ELR (cell line): Measurements from ENCODE around the gene PIAS4.
A peak's percentile ranks its signal among the peaks of the same experiment; 100 is the strongest.

ENCODE experiments used
- DNase-seq: peaks from one replicate; pipeline ENCODE4 v3.0.0-alpha.2; 2015; ENCODE audit warnings: low read depth

Gene PIAS4

DNA sequence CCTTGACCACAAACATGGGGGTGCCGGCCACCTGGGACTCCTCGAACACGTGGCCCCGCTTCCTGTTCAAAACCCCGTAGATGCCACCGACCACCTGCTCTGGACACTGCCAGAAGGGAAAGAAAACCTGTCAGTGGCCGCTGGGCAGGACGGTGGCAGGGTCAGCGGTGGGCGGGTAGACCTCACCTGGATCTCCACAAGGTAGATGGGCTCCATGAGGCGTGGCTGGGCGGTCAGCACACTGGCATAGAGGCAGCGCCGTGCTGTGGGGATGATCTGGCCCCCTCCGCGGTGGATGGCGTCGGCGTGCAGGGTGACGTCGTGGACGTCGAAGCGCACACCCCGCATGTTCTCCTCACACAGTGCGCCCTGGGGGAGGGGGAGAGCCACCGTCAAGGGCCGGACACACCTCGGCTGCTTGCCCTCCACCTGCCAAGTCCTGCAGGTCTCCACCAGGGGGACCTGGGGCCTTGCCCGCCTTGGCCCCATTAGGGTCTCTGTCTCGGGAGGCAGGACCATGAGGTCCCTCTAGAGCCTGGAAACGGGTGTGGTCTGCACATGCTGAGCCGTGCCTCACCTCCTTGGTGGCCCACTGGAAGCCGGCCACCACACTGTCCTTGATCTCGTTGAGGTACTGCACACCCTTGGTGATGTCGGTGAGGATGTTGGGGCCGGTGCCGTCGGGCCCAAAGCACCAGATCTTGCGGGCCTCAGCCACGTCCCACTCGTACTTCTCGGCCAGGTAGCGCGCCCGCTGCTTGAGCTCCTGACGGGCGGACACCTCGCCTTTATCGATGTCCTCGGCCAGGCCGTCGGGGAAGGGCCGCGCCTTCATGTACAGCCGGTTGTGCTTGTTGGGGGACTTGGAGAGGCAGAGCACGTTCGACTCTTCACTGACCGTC lies 30.0 kb upstream of the PIAS4 start:
- DNase-seq = peak; percentile 32

DNA sequence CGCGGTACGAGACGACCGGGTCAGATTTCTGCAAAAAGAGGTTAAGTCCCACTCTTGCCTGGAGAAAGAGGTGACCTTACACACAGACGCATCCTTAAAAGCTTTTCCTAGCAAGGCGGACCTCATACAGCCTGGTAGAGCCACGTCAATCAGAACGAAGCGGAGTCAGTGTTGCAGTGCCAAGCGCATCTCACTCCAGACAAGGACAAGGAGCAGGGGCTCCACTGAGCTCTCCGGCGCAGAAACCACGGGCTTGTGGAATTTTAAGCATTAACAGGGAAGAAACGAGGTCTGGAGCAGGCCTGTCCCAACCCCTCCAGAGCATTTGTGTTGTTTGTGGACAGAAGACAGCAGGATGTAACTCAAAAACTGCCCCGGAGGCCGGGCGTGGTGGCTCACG lies 29.4 kb upstream of the PIAS4 start:
- DNase-seq = no peak

DNA sequence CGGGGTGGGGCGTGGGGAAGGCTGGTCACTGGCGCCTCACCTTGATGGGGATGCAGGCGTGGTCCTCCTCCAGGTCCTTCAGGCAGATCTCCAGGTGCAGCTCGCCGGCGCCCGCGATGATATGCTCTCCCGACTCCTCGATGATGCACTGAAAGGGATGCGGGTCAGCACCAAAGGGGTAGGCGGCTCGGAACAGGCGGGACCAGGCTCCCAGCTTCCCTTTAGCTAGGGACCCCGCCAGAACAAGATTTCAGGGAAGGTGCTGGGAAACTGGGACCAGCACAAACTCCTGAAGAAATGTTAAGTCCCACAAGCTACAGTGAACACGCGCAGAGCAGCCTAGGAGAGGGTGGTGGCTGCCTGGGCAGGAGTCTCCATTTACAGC lies 28.3 kb upstream of the PIAS4 start:
- no peak for DNase-seq

DNA sequence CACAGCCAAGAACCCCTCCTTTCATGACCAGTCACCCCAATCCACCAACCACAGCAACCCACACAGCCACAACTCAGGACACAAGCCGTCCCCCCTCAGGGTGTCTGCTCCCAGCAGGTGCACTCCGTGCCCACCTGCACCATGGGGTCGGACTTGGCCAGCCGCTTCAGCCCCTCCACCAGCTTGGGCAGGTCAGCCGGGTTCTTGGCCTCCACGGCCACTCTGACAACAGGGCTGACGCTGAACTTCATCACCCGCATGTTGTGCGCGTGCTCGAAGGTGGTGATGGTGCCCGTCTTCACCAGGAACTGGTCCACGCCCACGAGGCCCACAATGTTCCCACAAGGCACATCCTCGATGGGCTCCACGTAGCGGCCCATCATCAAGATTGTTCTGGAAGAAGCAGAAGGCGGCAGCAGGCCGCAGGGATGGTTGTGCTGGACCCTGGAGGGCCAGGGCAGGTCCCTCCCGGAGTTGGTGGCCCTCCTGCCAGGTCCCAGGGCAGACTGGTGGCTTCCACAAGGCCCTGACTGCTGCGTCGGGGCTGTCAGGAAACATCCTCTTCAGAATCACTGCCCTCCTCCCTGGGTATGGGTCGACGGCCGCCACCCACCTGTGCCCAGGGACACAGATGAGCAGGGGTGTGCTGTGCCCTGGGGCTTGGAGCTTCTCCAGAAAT lies 27.7 kb upstream of the PIAS4 start:
- no peak for DNase-seq

DNA sequence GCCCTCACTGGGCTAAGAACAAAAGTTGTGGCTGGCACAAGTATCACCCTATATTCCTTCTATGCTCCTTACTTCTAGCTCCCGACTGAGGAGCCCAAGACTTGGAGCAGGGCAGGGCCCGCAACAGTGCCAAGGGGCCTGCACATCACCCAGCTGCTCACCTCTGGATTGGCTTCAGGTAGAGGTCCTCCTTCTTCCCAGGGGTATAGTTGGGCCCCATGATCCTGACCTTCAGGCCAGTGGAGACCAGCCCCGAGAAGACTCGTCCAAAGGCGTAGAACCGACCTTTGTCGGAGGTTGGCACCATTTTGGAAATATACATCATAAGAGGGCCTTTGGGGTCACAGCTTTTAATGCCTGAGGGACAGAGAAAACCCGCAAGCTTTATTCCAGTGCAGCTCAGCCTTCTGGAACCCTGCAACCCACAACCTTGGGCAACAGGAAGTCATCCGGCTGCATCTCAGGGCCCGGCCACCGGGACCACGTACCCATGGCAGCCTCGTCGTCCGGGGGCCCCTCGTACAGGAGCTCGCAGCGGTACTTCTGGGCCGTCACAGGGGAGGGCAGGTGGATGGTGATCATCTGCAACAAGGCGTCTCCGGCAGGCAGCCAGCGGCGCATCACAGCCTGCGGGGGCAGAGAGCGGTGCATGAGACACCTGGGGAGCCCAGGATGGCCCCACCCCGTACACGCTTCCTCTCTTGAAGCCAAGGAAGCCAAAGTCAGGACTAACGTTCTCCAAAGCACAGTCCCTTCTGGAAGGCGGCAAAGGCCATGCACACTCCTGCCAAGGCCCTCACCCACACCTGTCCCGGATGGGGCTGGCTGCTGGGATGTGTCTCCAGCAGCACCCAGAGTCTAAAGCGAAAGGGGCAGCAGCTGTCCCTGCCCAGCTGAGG lies 26.9 kb upstream of the PIAS4 start:
- DNase-seq = no peak

DNA sequence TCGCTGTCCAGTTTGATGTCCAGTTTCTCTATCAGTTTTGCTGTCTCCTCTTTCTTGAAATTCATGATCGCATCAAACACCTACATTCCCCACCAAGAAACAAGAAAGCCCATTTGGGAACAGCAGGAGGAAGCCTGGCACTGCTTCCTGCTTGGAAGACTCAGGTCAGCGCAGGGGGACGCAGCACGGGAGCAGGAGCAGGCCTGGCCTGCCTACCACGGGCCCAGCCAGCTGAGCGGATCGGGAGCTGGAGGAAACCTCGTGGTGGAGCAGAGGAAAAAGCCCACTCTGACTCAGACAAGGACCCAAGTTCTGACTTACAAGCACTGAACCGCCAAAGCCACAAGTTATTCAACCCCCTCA lies 26.2 kb upstream of the PIAS4 start:
- DNase-seq = peak; percentile 19

DNA sequence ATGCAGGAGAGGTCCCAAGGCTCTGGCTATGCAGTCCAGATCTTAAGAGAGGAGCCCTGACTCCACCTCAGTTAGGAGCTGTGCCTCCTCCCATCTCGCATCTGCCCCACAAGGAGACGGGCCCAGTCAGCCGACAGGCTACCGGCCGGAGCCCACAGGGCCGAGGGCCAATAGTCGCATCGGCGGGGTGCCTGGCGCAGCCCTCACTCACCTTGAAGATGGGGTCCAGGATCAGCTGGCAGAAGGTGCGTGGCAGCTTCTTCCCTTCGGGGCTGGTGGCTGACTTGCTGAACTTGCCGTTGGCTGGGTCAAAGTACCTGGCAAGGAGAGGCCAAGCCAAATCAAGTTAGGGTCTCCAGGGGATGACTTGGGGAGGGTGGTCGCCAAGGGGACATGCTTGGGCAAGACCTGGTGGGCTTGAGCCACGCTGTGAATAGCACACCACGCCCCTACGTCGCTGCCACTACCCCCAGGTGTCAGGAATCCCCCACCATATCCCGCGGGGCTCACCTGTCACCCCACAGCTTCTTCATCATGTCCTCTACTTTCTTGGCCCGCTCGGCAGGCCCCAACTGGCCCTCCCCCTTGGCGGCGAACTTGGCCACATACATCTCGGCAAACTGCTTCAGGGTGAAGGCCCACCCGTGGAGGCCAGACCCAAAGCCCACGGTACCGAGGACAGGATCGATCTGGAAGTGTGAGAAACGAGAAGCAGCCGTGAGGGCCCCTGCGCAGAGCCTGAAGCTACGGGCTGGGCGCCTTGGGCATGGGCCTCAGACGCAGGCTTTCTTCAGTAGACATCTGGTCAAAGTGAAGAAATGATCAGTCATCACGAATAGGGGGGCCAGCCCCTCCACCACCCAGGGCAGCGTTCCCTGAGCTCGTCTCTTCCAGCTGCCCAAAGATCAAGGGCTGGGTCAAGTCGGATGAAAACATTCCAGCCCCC lies 25.5 kb upstream of the PIAS4 start:
- no peak for DNase-seq

DNA sequence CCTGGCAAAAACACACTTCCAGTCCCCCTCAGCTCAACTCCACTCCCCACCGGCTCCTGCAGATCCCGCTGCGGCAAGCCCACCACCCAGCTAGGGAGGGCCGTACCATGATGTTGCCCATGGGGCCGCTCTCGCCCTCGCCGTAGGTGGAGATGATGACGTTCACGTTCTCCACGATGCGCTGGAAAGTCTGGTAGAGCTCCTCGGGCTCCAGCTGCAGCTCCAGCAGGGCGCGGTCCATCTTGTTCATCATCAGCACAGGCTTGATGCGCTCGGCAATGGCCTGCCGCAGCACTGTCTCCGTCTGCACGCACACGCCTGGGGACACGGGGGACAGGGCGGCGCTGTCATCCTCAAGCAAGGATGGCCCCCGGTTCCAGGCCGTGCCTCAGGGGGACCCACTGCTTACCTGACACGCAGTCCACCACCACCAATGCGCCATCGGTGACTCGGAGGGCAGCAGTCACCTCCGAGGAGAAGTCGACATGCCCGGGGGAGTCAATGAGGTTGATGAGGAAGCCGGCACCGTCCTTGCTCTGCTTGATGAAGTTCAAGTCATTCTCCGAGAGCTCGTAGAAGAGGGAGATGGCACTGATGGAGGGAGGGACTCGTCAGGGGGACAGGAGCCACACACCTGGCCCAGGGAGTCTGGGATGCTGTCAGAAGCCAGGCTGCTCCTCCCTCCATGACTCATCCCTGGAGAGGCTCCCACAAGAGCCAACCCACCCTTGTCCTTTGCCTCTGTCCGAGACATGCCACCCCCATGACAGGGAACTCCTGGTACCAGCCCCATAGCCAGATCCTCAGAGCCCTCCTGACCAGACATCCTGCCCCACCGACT lies 24.6 kb upstream of the PIAS4 start:
- peak; percentile 88 for DNase-seq

DNA sequence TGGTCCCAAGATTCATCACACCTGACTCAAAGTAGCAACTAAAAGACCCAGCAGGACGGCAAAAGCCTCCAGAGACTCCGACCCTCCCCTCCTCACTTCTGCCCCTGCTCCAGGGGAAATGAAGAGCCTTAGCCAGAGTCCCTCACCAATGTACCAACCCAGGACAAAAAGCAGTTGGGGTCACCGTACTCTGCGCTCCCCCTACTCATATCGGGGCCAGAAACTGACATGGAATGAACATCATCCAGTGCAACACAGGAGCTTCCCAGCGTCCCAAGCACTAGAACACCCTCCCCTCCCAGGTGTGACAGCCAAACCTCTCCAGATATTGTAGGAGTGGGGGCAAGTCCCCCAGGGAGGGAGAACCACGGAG lies 24.0 kb upstream of the PIAS4 start:
- no peak for DNase-seq

DNA sequence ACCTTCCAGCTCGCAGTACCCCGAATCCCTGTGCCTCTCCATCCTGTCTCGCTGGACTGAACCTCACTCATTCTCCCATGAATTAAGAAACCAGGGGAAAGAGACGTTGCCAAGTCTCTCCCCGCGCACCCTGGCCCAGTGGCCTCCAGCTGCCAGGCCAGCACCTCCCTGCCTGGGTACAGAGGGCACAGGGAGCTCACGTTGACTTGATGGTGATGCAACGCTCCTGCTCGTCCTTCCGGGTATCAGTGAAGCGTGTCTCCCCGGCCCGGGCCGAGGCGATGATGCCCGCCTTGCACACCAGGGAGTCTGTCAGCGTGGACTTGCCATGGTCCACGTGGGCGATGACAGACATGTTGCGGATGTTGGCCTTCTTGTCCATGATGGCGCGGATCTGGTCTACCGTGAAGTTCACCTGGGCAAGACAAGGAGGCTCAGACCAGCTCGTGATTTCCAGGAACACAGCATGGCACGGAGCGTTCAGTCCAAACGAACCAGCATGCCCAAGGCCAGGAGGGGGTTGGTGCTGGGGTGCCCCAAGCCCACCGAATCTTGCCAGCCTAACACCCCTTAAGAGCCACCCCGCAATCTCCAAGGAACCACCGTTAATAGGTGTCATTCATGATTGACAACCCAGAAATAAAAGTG lies 23.5 kb upstream of the PIAS4 start:
- peak; percentile 58 for DNase-seq

DNA sequence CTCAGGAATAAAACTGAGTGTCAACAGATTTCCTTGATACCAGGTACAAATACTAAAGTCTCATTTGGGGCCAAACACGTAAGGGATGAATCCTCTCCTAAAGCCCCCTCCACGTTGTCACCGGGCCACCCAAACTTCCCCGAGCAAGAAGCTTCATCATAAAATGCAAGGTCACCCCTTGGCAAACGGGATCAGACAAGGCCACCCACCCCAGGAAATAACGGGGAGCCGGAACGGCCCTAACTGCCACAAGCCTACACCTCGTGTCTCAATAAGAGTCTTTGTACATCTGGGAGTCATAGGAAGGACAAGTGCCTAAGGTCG lies 23.0 kb upstream of the PIAS4 start:
- DNase-seq = no peak

DNA sequence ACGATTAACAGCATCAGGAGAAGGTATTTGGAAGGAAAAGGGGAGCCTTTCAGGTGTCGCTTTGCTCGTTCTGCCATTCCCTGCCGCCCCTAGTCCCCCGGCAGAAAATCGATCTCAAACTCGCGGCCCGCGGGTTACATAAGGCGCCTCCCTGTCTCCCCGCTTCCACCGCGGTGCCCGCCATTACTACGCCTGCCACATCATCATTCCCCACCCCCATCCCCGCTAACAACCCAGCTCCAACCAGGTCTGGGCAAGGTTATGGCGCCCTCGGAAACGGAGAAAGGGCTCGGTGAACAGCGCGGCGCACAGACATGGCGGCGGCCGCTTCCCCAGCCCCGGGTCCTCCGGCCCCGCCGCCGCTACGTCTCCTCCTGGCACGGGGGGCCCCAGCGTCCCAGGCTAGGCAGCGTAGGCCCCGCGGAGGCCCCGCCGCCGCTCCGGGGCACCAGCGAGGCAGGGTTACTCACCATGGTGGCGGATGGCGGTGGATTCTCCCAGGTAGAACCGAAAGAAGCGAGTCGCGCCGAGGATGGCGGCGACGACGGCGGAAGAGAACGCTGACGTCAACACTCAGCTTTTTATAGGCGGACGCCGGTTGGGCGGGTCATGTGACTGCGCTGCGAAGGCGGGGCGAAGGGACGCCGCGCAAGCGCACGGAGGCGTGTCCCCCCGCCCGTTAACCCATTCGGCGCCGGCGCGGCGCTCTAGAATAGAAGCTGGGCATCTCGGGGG lies 22.5 kb upstream of the PIAS4 start, which contains the start of gene EEF2:
TSS of gene EEF2 (minus strand) at position 556 of the 735 bp plus-strand sequence. CDS start at position 473, 83 bp downstream.
- peak; percentile 91 for DNase-seq

DNA sequence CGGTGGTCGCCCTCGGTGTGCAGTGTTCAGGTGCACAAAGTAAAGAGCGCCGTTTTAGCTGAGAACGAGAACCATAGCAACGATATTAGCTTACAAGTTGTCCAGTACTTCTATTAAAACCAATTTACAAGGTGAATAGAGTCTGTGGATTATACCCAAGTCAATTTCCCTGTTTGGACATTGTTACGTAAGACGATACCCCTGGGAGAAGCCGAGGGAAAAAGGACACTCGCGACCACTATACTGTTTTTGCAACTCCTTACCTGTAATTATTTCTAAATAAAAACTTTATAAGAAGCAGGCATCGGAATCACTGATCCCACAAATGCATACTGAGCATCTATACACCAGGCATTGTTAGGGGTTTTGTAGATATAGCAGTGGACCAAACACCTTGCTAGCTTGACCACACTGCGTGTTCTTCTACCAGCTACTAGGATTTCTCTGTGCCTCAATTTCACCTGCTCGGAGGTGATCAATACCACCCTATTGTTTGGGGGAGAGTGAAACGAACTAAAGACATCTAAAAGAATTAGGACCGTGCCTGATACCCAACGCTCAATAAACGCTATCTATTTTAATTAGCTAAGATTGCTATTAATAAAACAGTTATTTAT lies 21.8 kb upstream of the PIAS4 start:
- DNase-seq = no peak

DNA sequence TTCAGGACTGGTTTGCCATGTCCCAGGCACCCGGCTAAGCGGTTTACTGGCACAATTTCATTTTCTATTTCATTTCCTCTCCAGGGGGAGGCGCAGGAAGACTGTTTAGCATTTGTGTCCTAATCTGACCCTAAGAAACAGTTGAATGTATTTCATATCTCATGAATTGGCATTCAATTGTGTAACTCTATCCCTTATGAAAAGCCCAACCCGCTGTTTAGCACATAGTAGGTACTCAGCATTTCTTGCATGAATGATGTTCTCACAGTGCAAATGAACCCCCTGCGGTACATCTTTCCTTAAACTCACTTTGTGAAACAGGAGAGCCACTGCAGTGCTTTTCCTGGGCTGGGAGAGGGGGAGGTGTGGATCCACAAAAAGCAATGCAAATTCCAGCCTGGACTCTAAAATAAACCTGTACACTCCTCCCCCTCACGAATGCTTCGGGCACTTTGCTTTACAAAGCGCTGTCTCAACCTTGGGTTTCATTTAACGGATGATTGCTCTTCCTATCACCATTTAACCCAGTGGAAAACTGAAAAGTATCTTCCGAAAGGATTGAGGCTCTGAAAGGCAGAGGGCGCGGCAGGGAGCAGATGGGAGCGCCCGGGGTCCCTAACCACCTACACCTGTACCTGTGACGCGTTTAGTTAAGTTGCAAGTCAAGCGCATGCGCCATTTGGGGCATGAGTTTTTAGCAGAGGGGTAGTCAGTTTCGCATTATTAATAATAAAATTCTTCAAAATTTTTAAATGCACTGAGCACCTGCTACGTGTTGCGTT lies 21.1 kb upstream of the PIAS4 start:
- peak; percentile 89 for DNase-seq

DNA sequence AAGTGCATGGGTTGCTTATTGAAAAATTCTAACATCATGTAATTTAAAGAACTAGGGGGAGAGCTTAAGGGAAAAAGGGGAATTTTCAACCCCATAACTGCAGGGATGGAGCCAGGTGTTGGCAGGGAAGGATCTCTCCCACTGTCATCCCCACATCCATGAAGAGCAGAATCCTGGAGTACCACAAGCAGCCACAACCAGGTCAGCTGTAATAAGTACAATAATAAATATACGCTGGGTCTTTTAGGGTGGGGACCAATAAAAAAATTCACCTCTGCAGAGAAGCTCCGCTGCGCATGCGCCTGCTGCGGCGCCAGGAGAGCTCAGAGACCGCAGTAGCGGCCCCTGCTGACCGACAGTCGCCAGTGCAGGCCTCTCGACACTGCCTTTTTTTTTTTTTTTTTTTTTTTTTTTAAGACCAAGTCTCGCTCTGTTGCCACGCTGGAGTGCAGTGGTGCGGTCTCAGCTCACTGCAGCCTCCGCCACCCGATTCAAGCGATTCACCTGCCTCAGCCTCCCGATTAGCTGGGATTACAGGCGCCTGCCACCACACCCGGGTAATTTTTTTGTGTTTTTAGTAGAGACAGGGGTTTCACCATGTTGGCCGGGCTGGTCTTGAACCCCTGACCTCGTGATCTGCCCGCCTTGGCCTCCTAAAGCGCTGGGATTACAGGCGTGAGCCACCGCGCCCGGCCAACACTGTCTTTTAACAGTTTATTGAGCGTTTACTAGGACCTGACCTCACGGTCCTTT lies 19.7 kb upstream of the PIAS4 start:
- peak; percentile 88 for DNase-seq

DNA sequence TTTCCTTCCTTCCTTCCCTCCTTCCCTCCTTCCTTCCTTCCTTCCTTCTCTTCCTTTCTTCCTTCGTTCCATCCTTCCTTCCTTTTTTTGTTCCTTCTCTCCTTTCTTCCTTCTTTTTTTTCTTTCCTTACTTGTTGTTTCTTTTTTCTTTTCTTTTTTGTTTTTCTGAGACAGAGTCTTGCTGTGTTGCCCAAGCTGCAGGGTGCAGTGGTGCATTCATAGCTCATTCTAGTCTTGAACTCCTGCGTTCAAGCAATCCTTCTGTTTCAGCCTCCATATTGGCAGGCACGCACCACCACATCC lies 16.8 kb upstream of the PIAS4 start:
- no peak for DNase-seq

DNA sequence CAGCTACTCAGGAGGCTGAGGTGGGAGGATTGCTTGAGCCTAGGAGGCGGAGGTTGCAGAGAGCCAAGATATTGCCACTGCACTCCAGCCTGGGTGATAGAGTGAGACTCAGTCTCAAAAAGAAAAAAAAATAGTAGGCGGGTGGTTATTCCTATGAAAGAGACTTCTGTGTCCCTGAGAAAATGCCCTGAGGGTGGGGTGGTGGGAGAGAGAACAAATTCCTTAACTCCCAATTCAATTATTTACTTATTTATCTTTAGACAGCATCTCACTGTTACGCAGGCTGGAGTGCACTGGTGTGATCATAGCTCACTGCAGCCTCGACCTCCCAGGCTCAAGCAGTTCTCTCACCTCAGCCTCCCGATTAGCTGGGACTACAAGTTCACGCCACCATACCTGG lies 11.9 kb upstream of the PIAS4 start:
- DNase-seq = no peak
